GM12865 (cell line): ENCODE data around the gene EDARADD.
A peak's percentile ranks its signal among the peaks of the same experiment; 100 is the strongest.
"Not testable (repeated sequence)": the region's sequence is repeated elsewhere in the genome, so short reads cannot be mapped to it uniquely, and the experiment has no call there.

Experiments
- DNase-seq: peaks from one replicate; pipeline ENCODE4 v3.0.0; 2010; ENCODE audit warnings: low read depth
- H3K4me3 ChIP-seq: 2 replicates; pipeline ENCODE4 v1.5.1; 2011; ENCODE audit warnings: mild to moderate bottlenecking, low read depth, low read length, control low read depth
- TF ChIP-seq, protein P1 (sequence below): IDR thresholded peaks from 2 replicates; pipeline ENCODE4 v1.5.1; 2011; ENCODE audit warnings: low read length, control low read depth, low read depth, inconsistent platforms; ENCODE audit not compliant: insufficient read depth; ENCODE audit errors: missing control alignments

The EDARADD gene

DNA sequence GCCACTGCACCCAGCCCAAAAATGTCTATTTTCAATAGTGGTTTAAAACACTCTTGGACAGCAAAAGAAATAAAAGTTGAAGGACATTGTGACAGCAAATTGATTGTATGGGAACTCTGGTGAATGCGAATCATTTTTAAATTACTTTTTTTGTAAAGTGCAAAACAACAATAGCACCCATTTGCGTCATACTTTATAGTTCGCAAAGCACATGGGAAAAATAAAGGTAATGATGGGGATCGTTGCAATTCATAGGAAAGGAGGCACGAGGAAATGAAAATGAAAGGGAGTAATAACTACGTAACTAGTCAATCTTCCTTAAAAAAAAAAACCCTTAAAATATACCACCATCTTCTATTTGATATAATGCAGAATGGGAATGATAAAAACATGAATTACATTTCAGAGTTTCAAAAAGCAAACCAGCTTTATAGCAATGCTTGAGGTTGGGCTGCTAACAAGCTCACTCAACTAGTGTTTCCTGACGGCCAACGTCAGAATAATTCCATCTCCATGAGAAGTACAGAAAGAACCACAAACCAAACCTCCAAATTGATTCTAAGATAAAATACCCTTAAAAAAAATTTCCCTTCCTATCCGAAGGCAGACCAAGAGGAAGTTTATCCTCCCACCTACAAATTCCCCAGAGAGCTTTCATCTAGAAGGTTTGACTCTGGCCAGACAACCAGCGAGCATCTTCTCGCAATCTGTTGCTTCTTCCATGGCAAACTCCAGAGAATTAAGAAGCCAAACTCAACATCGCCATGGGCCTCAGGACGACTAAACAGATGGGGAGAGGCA, at the start of gene EDARADD:
TSS of gene EDARADD (plus strand) at position 606 of the 801 bp plus-strand sequence. CDS start at position 765, 159 bp downstream.
- DNase-seq = peak; percentile 13

DNA sequence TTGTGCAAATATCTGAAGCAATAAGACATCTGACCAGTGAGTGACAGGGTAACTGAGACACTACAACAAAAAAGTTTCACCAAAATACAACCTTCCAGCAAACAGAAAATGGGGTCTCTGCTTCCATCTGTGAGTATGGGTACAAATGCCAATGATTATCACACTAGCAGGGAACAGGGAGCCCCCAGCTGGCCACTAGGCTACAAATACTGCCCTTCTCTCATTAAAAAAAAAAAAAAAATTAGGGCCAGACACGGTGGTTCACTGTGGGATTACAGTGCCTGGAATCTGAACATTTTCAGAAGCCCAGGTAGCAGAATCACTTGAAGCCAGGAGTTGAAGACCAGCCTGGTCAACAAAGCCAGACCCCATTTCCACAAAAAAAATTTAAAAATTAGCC, 48.4 kb upstream of the EDARADD start:
- TF ChIP-seq, protein P1, sequence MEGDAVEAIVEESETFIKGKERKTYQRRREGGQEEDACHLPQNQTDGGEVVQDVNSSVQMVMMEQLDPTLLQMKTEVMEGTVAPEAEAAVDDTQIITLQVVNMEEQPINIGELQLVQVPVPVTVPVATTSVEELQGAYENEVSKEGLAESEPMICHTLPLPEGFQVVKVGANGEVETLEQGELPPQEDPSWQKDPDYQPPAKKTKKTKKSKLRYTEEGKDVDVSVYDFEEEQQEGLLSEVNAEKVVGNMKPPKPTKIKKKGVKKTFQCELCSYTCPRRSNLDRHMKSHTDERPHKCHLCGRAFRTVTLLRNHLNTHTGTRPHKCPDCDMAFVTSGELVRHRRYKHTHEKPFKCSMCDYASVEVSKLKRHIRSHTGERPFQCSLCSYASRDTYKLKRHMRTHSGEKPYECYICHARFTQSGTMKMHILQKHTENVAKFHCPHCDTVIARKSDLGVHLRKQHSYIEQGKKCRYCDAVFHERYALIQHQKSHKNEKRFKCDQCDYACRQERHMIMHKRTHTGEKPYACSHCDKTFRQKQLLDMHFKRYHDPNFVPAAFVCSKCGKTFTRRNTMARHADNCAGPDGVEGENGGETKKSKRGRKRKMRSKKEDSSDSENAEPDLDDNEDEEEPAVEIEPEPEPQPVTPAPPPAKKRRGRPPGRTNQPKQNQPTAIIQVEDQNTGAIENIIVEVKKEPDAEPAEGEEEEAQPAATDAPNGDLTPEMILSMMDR = no peak
- DNase-seq = peak; percentile 8
- no peak overlapping the region for H3K4me3 ChIP-seq

More for the DNA sequence above, at the start of gene EDARADD:
- TF ChIP-seq, protein P1 = no peak
- peak within 1 kb of the TSS; percentile 69 for H3K4me3 ChIP-seq

DNA sequence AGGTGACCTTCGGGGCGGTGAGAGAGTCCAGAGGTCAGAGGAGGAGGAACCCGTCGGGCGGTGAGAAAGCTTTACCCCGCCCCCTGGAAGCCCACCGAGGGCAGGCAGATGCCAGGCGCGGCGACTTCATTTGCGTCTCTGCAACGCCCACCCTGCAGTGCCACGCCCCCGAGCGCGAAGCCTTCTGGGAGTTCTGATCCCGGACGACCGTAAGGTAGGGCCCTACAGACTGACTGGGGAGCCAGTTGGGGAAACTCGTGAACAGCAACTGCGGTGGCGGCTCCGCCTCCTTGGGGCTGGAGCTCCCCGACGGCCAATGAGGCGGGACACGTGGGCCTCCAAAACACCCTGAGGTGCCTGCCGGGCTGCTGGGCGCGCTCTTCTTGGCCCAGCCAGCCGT, 46.0 kb upstream of the EDARADD start:
- TF ChIP-seq, protein P1 = no peak
- H3K4me3 ChIP-seq = no peak overlapping the region
- no peak for DNase-seq

DNA sequence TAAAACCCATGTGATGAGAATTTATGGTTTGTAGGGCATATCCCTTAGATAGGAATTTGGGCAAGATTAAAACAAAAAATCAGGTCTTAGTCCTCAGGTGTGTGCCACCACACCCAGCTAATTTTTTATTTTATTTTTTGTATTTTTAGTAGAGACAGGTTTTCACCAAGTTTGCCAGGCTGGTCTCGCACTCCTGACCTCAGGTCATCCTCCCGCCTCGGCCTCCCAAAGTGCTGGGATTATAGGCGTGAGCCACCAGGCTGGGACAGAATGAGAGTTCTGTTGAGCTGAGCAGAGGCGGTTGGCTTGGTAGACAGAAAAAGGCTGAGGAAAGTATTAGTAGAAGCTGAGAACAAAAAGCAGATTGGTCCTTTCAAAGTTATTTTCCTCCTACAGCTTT, 43.8 kb upstream of the EDARADD start:
- TF ChIP-seq, protein P1 = no peak
- no peak for DNase-seq
- H3K4me3 ChIP-seq = no peak overlapping the region

DNA sequence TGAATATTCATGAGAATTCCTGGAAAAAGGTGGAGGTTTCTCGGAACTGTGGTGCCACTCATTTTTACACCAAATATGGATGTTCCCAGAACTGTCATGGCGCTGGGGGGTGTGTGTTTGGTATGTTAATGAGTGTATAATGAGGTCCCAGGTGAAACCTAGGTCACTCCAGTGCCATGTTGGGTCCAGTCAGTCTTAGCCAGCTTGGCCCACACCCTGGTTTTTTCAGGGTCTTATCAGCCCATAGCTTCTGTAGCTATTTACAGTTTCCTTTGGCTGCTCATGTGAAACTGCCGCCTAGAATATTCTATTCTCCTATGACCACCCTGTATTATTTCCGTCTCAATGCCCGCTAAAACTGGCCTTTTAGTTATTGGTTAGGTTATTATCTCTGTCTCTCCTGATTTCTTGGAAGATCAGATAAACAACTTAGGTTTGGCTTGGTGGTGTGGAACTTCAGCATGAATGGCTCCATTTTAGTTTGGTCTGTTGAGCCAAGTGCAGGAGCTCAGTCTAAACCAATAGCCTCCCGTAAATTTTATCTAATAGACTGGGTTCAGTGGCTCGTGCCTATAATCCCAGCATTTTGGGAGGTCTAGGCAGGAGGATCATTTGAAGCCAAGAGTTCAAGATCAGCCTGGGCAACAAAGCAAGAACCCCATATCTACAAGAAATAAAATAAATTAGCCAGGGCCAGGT, 42.1 kb upstream of the EDARADD start:
- TF ChIP-seq, protein P1 = no peak
- no peak for DNase-seq
- no peak overlapping the region for H3K4me3 ChIP-seq

DNA sequence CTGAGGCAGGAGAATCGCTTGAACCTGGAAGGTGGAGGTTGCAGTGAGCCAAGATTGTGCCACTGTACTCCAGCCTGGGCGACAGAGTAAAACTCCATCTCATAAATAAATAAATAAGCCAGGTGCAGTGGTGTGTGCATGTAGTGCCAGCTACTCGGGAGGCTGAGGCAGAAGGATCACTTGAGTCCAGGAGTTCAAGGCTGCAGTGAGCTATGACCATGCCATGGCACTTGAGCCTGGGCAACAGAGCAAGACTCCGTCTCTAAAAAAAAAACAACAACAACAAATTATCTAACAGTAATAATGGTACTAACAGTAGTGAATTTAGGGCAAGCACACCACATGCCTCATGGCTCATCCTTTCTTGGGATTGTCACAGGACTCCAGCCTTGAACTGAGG, 41.3 kb upstream of the EDARADD start:
- H3K4me3 ChIP-seq, DNase-seq: not testable (repeated sequence)

DNA sequence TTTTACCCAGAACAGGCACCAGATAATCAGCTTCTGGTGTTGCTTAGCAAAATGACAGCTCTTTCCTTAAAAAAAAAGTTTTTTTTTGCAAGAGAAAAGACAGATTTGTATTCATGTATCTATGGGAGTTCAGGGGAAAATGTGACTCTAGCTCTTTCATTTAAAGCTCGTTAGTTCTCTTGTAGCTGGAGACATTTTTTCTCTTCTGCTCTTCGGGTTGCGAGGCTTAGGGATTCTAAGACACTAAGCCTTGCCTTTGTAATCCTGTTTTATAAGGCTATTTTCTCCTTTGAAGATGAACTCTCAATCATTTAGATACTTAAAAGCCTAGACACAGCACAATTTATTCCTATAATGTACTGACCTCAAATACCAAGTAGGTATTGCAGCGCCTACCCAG, 40.3 kb upstream of the EDARADD start:
- DNase-seq = no peak
- TF ChIP-seq, protein P1 = no peak
- no peak overlapping the region for H3K4me3 ChIP-seq
